ENCODE measurements around the gene SLC24A3. TPM values are rescaled to one million over a fixed set of nuclear protein-coding genes. Genes with fewer than 3 reads are reported as not detected.

The SLC24A3 gene
- total and polyA plus RNA-seq, 2 experiments from 2014 or later = 0.81 to 2.5 TPM

DNA sequence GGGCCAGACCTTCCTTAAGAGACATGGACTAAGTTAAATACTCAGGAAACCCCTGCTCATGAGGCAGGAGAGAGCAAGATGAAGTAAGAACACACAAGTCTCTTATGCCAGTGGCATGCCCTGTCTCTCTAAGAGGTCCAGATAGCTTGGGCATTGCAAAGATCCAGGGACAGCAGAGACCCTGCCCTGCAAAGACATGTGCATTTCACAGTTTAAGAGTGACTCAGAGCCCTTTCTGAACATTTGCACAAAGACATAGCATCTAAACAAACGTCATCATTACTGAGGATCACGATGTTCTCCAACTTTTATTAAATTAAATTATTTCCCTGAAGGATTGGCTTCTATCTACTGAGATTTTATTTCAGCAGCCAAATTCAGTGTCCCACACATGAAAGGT is 315.1 kb downstream of the SLC24A3 start (continued):
- TF ChIP-seq, protein P1, sequence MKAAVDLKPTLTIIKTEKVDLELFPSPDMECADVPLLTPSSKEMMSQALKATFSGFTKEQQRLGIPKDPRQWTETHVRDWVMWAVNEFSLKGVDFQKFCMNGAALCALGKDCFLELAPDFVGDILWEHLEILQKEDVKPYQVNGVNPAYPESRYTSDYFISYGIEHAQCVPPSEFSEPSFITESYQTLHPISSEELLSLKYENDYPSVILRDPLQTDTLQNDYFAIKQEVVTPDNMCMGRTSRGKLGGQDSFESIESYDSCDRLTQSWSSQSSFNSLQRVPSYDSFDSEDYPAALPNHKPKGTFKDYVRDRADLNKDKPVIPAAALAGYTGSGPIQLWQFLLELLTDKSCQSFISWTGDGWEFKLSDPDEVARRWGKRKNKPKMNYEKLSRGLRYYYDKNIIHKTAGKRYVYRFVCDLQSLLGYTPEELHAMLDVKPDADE (IDR thresholded peaks at IDR 0.05) = no peak
- TF ChIP-seq NANOG (IDR thresholded peaks at IDR 0.05; ENCODE audit: borderline replicate concordance) = no peak
- no peak for TF ChIP-seq JUNB (IDR thresholded peaks at IDR 0.05; ENCODE audit: unreplicated experiment)
- no peak for TF ChIP-seq EZH2phosphoT487 (IDR thresholded peaks at IDR 0.05; ENCODE audit: unreplicated experiment)

DNA sequence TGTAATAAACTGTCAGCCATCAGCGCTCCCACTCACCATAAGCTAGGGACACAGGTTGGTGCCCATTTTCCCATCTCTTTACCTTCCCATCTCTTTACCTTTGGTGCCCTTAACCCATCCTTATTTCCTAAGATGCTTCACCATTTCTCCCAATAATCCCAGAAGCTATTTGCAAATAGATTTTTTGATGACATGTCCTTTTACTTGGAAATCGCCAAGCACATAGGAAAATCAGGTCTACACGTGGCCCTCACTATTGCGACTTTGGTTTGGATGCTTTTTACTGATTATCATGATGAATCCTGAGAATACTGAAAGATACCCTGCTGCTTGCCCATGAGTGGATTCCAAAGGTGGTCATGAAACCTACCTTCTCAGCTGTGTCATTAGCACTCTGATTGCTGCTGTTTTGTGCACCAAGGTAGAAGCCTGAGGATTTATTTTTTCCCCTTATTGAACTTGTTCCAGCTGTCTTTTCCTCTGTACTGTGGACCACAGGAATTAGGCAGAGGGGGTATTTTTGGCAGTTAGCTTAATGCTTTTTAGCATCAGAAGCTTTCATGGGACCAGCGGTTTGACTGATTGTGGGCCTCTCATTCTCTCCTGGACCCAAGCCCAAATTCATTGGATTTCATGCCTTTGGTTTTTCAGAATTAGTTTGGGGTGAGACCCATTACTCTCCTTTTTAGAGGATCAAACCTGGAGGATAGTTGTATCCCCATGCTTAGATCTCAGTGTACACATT is 316.0 kb downstream of the SLC24A3 start:
- Mint-ChIP-seq H3K36me3 (ENCODE audit: low read depth) (no peaks in the 10 kb centered on the region; the same call in 2 of the 3 replicates), H3K27ac (no peak overlapping the region), H3K27me3 (ENCODE audit: insufficient read depth, low read depth, poor library complexity) (no peaks in the 10 kb centered on the region), H3K4me3 (no peak overlapping the region), H3K4me1 (no peaks in the 10 kb centered on the region), H3K9me3 (no peaks in the 10 kb centered on the region)
- no peak overlapping the region for H3K4me2 ChIP-seq
- H4K20me1 ChIP-seq (replicated peaks; ENCODE audit: insufficient read depth) = no peaks in the 10 kb centered on the region
- no peaks in the 10 kb centered on the region for H3K4me1 ChIP-seq (ENCODE audit: insufficient read depth)
- H3F3A ChIP-seq (replicated peaks; ENCODE audit: low read depth) = no peaks in the 10 kb centered on the region
- no peak overlapping the region for H2AFZ ChIP-seq
- H3K36me3 ChIP-seq (ENCODE audit: insufficient read depth) = no peaks in the 10 kb centered on the region
- H3K9me2 ChIP-seq (ENCODE audit: insufficient read depth) = peaks cover 10% of the 10 kb centered on the region; the same call in 1 of the 2 replicates
- ATAC-seq (no peak), DNase-seq (ENCODE audit: low spot score) (no peak)
- H3K4me3 ChIP-seq = no peak overlapping the region
- H3K79me2 ChIP-seq (replicated peaks; ENCODE audit: insufficient read depth) = no peaks in the 10 kb centered on the region
- no peaks in the 10 kb centered on the region for H3K27me3 ChIP-seq (ENCODE audit: insufficient read depth)
- H3K27ac ChIP-seq (ENCODE audit: low read depth) = no peak overlapping the region
- TF ChIP-seq, protein P2, sequence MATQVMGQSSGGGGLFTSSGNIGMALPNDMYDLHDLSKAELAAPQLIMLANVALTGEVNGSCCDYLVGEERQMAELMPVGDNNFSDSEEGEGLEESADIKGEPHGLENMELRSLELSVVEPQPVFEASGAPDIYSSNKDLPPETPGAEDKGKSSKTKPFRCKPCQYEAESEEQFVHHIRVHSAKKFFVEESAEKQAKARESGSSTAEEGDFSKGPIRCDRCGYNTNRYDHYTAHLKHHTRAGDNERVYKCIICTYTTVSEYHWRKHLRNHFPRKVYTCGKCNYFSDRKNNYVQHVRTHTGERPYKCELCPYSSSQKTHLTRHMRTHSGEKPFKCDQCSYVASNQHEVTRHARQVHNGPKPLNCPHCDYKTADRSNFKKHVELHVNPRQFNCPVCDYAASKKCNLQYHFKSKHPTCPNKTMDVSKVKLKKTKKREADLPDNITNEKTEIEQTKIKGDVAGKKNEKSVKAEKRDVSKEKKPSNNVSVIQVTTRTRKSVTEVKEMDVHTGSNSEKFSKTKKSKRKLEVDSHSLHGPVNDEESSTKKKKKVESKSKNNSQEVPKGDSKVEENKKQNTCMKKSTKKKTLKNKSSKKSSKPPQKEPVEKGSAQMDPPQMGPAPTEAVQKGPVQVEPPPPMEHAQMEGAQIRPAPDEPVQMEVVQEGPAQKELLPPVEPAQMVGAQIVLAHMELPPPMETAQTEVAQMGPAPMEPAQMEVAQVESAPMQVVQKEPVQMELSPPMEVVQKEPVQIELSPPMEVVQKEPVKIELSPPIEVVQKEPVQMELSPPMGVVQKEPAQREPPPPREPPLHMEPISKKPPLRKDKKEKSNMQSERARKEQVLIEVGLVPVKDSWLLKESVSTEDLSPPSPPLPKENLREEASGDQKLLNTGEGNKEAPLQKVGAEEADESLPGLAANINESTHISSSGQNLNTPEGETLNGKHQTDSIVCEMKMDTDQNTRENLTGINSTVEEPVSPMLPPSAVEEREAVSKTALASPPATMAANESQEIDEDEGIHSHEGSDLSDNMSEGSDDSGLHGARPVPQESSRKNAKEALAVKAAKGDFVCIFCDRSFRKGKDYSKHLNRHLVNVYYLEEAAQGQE (IDR thresholded peaks at IDR 0.05; ENCODE audit: unreplicated experiment) = no peak
- TF ChIP-seq ZNF114 (CRISPR knock-in tag; IDR thresholded peaks at IDR 0.05) (no peak), CREB1 (CRISPR knock-in tag; IDR thresholded peaks at IDR 0.05; ENCODE audit: low read depth) (no peak), ZNF331 (CRISPR knock-in tag; IDR thresholded peaks at IDR 0.05; ENCODE audit: low read depth) (no peak), EZH2 (IDR thresholded peaks at IDR 0.05; ENCODE audit: low read depth, unreplicated experiment) (no peak)
- TF ChIP-seq, protein P1 (IDR thresholded peaks at IDR 0.05) = no peak
- TF ChIP-seq, protein P3, sequence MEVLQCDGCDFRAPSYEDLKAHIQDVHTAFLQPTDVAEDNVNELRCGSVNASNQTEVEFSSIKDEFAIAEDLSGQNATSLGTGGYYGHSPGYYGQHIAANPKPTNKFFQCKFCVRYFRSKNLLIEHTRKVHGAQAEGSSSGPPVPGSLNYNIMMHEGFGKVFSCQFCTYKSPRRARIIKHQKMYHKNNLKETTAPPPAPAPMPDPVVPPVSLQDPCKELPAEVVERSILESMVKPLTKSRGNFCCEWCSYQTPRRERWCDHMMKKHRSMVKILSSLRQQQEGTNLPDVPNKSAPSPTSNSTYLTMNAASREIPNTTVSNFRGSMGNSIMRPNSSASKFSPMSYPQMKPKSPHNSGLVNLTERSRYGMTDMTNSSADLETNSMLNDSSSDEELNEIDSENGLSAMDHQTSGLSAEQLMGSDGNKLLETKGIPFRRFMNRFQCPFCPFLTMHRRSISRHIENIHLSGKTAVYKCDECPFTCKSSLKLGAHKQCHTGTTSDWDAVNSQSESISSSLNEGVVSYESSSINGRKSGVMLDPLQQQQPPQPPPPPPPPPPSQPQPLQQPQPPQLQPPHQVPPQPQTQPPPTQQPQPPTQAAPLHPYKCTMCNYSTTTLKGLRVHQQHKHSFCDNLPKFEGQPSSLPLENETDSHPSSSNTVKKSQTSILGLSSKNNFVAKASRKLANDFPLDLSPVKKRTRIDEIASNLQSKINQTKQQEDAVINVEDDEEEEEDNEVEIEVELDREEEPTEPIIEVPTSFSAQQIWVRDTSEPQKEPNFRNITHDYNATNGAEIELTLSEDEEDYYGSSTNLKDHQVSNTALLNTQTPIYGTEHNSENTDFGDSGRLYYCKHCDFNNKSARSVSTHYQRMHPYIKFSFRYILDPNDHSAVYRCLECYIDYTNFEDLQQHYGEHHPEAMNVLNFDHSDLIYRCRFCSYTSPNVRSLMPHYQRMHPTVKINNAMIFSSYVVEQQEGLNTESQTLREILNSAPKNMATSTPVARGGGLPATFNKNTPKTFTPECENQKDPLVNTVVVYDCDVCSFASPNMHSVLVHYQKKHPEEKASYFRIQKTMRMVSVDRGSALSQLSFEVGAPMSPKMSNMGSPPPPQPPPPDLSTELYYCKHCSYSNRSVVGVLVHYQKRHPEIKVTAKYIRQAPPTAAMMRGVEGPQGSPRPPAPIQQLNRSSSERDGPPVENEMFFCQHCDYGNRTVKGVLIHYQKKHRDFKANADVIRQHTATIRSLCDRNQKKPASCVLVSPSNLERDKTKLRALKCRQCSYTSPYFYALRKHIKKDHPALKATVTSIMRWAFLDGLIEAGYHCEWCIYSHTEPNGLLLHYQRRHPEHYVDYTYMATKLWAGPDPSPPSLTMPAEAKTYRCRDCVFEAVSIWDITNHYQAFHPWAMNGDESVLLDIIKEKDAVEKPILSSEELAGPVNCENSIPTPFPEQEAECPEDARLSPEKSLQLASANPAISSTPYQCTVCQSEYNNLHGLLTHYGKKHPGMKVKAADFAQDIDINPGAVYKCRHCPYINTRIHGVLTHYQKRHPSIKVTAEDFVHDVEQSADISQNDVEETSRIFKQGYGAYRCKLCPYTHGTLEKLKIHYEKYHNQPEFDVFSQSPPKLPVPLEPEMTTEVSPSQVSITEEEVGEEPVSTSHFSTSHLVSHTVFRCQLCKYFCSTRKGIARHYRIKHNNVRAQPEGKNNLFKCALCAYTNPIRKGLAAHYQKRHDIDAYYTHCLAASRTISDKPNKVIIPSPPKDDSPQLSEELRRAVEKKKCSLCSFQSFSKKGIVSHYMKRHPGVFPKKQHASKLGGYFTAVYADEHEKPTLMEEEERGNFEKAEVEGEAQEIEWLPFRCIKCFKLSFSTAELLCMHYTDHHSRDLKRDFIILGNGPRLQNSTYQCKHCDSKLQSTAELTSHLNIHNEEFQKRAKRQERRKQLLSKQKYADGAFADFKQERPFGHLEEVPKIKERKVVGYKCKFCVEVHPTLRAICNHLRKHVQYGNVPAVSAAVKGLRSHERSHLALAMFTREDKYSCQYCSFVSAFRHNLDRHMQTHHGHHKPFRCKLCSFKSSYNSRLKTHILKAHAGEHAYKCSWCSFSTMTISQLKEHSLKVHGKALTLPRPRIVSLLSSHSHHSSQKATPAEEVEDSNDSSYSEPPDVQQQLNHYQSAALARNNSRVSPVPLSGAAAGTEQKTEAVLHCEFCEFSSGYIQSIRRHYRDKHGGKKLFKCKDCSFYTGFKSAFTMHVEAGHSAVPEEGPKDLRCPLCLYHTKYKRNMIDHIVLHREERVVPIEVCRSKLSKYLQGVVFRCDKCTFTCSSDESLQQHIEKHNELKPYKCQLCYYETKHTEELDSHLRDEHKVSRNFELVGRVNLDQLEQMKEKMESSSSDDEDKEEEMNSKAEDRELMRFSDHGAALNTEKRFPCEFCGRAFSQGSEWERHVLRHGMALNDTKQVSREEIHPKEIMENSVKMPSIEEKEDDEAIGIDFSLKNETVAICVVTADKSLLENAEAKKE (CRISPR knock-in tag; IDR thresholded peaks at IDR 0.05) = no peak
